Astrocyte of the cerebellum (primary cell): ENCODE results near the gene CXXC5.
A peak's percentile ranks its signal among the peaks of the same experiment; 100 is the strongest.

ENCODE experiments used
- DNase-seq: peaks from one replicate; pipeline ENCODE4 v3.0.0-alpha.2; 2011; ENCODE audit warnings: low read depth
- H3K4me3 ChIP-seq: 2 replicates; pipeline ENCODE4 v1.5.1; 2011; ENCODE audit warnings: mild to moderate bottlenecking, low read depth, low read length, moderate library complexity
- in situ Hi-C: cut with HindIII; loops from 2 replicates; pipeline ENCODE4 v1.10.0; 2017; ENCODE audit warnings: low sequenced_read_pairs
- TF ChIP-seq, protein P1 (sequence below): IDR thresholded peaks from 2 replicates; pipeline ENCODE4 v1.5.1; 2012; ENCODE audit warnings: low read length, low read depth, moderate library complexity, mild to moderate bottlenecking; ENCODE audit errors: missing control alignments

CXXC5 gene

DNA sequence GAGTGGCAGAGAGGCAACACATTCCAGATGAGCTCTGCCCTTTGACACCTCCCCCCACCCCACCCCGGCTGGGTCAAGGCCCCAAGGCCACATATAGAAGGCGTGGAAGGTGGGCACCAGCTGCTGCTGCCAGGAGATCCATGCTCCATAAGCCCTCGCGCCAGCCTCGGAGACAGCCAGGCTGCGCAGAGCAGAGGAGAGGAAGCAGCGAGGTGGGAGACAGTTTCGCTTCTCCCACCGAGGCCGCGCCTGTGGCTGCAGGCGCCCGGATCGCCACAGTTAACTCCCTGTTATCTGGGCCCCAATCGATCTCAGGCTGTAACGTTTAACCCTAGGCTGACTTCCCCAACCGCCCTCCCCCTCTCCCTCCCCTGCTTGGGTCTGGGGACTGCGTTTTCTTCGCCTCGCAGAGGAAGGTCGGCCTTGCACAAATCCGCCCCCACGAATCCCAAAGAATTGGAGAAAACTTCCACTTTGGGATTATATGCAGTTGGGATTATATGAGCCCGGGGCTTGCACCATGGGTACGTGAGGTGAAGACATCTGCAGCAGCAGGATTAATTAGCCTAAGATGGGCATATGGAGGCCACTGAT, 1.1 kb upstream of the CXXC5 start:
- DNase-seq, result no peak
- H3K4me3 ChIP-seq, result no peak overlapping the region
- in situ Hi-C loops, result loop anchor here (5.0 to 10.0 kb wide), 3 partner anchors 48 to 100 kb away; no protein-coding TSS in a partner anchor
- TF ChIP-seq, protein P1, sequence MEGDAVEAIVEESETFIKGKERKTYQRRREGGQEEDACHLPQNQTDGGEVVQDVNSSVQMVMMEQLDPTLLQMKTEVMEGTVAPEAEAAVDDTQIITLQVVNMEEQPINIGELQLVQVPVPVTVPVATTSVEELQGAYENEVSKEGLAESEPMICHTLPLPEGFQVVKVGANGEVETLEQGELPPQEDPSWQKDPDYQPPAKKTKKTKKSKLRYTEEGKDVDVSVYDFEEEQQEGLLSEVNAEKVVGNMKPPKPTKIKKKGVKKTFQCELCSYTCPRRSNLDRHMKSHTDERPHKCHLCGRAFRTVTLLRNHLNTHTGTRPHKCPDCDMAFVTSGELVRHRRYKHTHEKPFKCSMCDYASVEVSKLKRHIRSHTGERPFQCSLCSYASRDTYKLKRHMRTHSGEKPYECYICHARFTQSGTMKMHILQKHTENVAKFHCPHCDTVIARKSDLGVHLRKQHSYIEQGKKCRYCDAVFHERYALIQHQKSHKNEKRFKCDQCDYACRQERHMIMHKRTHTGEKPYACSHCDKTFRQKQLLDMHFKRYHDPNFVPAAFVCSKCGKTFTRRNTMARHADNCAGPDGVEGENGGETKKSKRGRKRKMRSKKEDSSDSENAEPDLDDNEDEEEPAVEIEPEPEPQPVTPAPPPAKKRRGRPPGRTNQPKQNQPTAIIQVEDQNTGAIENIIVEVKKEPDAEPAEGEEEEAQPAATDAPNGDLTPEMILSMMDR, result no peak

DNA sequence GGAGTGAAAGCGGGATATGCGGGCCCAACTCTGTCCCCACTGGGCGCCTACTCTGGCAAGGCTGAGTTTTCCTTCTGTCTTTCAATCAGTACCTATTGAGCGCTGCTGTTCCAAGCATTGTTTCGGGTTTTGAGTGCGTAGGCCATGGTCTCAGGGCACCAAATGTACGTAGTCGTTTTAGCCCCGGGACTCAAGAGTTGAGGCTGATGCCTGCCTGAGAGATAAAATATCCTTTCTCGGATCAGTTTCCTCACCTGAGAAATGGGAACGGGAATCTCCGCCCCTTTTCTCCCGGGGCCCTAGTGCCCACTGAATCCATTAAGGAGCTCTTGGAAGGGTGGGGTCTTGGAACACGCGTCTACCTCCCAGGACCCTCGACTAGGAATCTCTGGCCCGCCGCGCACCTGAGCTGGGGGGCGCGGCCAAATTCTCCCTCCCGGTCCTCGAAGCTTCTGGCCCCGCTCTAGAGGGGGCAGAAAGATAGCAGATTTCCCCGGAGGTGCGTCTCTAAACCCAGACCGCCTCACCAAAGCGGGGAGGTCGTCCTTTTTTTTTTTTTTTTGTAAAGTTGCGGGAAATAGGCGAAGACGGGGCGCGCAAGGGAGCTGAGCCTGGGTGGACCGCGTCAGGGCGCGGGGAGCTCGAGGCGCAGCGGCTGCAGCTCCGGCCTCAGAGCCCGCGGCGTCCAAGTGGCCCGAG, 494 bp upstream of the CXXC5 start:
- TF ChIP-seq, protein P1, result no peak
- DNase-seq, result no peak
- H3K4me3 ChIP-seq, result peak overlapping the region; percentile 90
- in situ Hi-C loops, result loop anchor here (5.0 to 10.0 kb wide), 3 partner anchors 47 to 100 kb away; no protein-coding TSS in a partner anchor

DNA sequence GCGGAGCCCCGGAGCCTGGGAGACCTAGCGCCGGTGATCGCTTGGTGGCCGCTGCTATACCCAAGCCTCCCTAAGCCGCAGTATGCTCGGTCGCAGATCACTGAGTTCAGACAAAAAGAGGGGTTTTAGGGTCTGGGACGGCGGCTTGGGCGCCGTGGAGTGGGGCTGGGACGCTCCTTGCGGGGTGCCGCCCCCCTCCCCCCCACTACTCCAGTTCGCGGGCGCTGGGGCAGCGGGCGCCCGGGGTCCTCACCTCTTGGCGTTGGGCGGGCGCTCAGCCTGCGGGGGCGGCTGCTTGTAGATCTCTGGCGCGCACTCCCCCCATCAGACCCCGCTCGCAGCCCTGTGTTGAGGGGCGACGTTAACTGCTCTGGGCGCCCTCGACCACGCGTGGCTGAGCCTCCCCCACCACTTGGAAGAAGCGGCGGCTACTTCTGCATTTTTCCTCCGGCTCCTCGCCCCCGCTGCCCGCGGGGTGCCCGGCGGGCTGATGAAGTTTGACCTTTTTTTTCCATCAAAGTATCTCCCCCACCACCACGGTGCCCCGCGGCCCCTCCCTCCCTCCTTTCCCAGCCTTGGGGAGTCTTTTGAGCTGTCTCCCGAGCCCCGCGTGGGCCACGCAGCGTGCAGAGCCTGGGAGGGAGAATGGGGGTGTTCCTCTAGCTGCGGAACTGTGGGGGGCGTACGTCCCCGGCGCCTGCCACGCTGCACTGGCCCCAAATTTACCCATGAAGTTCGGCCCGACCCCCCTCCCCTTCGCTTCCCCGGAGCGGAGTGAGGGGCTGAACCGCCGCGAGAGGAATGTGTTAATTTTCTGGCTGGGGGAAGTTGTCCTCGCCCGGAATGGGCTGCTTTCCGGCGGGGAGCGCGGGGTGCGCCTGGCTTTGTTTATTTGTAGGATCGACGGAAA, 1.2 kb downstream of the CXXC5 start:
- in situ Hi-C loops, result loop anchor here (5.0 to 10.0 kb wide), 3 partner anchors 45 to 98 kb away; no protein-coding TSS in a partner anchor
- TF ChIP-seq, protein P1, result no peak
- DNase-seq, result no peak
- H3K4me3 ChIP-seq, result peak overlapping the region; percentile 90

DNA sequence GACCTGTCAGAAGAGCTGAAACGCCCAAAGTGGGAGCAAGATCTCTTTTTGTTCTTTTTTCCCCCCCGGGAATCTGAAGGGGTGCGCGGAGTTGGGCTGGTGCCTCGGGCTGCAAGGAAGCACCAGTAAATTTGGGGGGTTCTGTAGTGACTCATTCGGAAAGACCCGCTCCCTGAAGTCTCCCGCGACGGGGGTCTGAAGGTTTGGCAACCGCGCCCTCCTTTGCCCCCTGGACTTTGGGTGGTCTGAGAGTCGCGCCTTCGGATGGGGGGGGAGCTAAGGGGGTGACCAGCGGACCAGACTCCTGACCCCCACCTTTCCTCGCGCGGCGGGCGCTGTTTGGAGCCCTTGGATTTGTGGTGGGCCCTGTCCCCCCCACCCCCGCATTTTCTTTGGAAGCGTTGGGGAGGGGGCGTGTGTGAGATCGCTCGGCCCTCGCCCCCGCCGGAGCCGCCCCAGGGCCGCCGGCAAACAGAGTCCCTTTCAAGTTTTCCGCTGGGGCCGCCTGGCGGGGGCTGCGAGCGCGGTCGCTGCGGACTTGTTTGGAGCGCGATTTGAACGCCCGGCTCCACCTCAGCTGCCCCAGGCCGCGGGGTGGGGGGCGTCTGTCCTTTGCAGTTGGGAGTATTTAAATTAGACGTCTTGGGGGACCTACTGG, 2.0 kb downstream of the CXXC5 start:
- peak overlapping the region; percentile 90 for H3K4me3 ChIP-seq
- TF ChIP-seq, protein P1, result peak; percentile 54
- in situ Hi-C loops, result no loop called here
- DNase-seq, result no peak

DNA sequence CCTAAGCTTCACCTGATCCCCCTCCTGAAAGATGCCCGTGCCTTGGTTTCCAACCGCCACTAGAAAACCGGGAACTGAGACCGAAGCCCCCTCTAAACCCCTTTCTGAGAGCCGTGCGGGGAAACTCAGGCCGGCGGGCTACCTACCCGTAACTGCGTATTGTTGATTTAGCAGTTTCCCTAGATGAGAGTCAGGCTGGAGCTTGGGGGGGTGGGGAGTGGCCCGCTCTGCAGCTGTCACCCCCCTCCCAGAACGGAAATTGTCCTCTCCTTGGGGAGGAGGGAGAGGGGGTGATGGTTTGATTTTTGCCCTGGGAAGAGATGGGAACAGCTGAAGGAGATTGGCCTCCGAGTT, 2.5 kb downstream of the CXXC5 start:
- no peak for DNase-seq
- TF ChIP-seq, protein P1, result no peak
- in situ Hi-C loops, result no loop called here
- peak overlapping the region; percentile 90 for H3K4me3 ChIP-seq
